ENCODE measurements around the gene CFAP43.

The CFAP43 gene

GRCh38 chr10:104150139-104150538, 82.0 kb downstream of the CFAP43 start:
- Mint-ChIP-seq H3K27me3 (peaks cover 44% of the 10 kb centered on the region), H3K36me3 (peaks cover 10% of the 10 kb centered on the region), H3K4me3 (no peak overlapping the region), H3K27ac (no peak overlapping the region), H3K9me3 (peaks cover 6% of the 10 kb centered on the region), H3K4me1 (no peaks in the 10 kb centered on the region)
- ATAC-seq = no peak

GRCh38 chr10:104146882-104147281, 85.3 kb downstream of the CFAP43 start:
- no peak for ATAC-seq
- H3K4me3 Mint-ChIP-seq = no peak overlapping the region
- no peaks in the 10 kb centered on the region for H3K4me1 Mint-ChIP-seq
- H3K27me3 Mint-ChIP-seq = peaks cover 26% of the 10 kb centered on the region
- no peak overlapping the region for H3K27ac Mint-ChIP-seq
- peaks cover 3% of the 10 kb centered on the region for H3K36me3 Mint-ChIP-seq
- H3K9me3 Mint-ChIP-seq = peaks cover under 1% of the 10 kb centered on the region

- H3K4me3 Mint-ChIP-seq = no peak overlapping the region
- H3K27me3 Mint-ChIP-seq = peaks cover 16% of the 10 kb centered on the region
- H3K36me3 Mint-ChIP-seq = no peaks in the 10 kb centered on the region
- H3K9me3 Mint-ChIP-seq = no peaks in the 10 kb centered on the region
- H3K4me1 Mint-ChIP-seq = no peaks in the 10 kb centered on the region
- no peak for ATAC-seq
- no peak overlapping the region for H3K27ac Mint-ChIP-seq
These were observed 87.2 kb downstream of the CFAP43 start for GRCh38 chr10:104144931-104145330.

GRCh38 chr10:104143829-104144228, 88.3 kb downstream of the CFAP43 start:
- peaks cover 5% of the 10 kb centered on the region for H3K27me3 Mint-ChIP-seq
- no peak overlapping the region for H3K27ac Mint-ChIP-seq
- H3K4me1 Mint-ChIP-seq = no peaks in the 10 kb centered on the region
- no peak for ATAC-seq
- no peaks in the 10 kb centered on the region for H3K36me3 Mint-ChIP-seq
- no peaks in the 10 kb centered on the region for H3K9me3 Mint-ChIP-seq
- no peak overlapping the region for H3K4me3 Mint-ChIP-seq

- Mint-ChIP-seq H3K4me3 (no peak overlapping the region), H3K36me3 (no peaks in the 10 kb centered on the region), H3K27ac (no peak overlapping the region), H3K4me1 (no peaks in the 10 kb centered on the region), H3K9me3 (no peaks in the 10 kb centered on the region), H3K27me3 (no peaks in the 10 kb centered on the region)
- no peak for ATAC-seq
These were observed 90.1 kb downstream of the CFAP43 start for GRCh38 chr10:104142081-104142480.

GRCh38 chr10:104139221-104139620, 92.9 kb downstream of the CFAP43 start:
- Mint-ChIP-seq H3K36me3 (no peaks in the 10 kb centered on the region), H3K9me3 (no peaks in the 10 kb centered on the region), H3K27me3 (peaks cover under 1% of the 10 kb centered on the region), H3K27ac (no peak overlapping the region), H3K4me3 (no peak overlapping the region), H3K4me1 (no peaks in the 10 kb centered on the region)
- no peak for ATAC-seq

GRCh38 chr10:104138131-104138530, 94.0 kb downstream of the CFAP43 start:
- no peak for ATAC-seq
- H3K4me1 Mint-ChIP-seq = no peaks in the 10 kb centered on the region
- peaks cover 12% of the 10 kb centered on the region for H3K27me3 Mint-ChIP-seq
- H3K9me3 Mint-ChIP-seq = no peaks in the 10 kb centered on the region
- H3K27ac Mint-ChIP-seq = no peak overlapping the region
- no peaks in the 10 kb centered on the region for H3K36me3 Mint-ChIP-seq
- no peak overlapping the region for H3K4me3 Mint-ChIP-seq

GRCh38 chr10:104130041-104130440, 102.1 kb downstream of the CFAP43 start:
- no peak for ATAC-seq
- H3K27ac Mint-ChIP-seq = no peak overlapping the region
- peaks cover 6% of the 10 kb centered on the region for H3K4me1 Mint-ChIP-seq
- peaks cover 22% of the 10 kb centered on the region for H3K27me3 Mint-ChIP-seq
- H3K4me3 Mint-ChIP-seq = no peak overlapping the region
- peaks cover 9% of the 10 kb centered on the region for H3K36me3 Mint-ChIP-seq
- no peaks in the 10 kb centered on the region for H3K9me3 Mint-ChIP-seq

- Mint-ChIP-seq H3K4me3 (no peak overlapping the region), H3K27me3 (peaks cover 11% of the 10 kb centered on the region)
- ATAC-seq = no peak
These were observed 104.0 kb downstream of the CFAP43 start for GRCh38 chr10:104128214-104128613.

GRCh38 chr10:104127411-104127810, 104.8 kb downstream of the CFAP43 start:
- Mint-ChIP-seq H3K9me3 (no peaks in the 10 kb centered on the region), H3K27ac (no peak overlapping the region), H3K27me3 (peaks cover 3% of the 10 kb centered on the region), H3K4me1 (peaks cover 11% of the 10 kb centered on the region), H3K36me3 (peaks cover 9% of the 10 kb centered on the region), H3K4me3 (no peak overlapping the region)
- no peak for ATAC-seq

More at GRCh38 chr10:104128214-104128613, 104.0 kb downstream of the CFAP43 start:
- peaks cover 6% of the 10 kb centered on the region for H3K4me1 Mint-ChIP-seq
- no peak overlapping the region for H3K27ac Mint-ChIP-seq
- H3K9me3 Mint-ChIP-seq = no peaks in the 10 kb centered on the region
- peaks cover 9% of the 10 kb centered on the region for H3K36me3 Mint-ChIP-seq

GRCh38 chr10:104123397-104123796, 108.8 kb downstream of the CFAP43 start:
- H3K27ac Mint-ChIP-seq = no peak overlapping the region
- no peak overlapping the region for H3K4me3 Mint-ChIP-seq

GRCh38 chr10:104122225-104123107, 109.7 kb downstream of the CFAP43 start:
- Mint-ChIP-seq H3K27me3 (no peaks in the 10 kb centered on the region), H3K27ac (peak overlapping the region; percentile 92), H3K36me3 (peaks cover 9% of the 10 kb centered on the region), H3K9me3 (no peaks in the 10 kb centered on the region), H3K4me1 (peaks cover 18% of the 10 kb centered on the region), H3K4me3 (peak overlapping the region; percentile 92)
- ATAC-seq = no peak

More at GRCh38 chr10:104123397-104123796, 108.8 kb downstream of the CFAP43 start:
- peaks cover 21% of the 10 kb centered on the region for H3K4me1 Mint-ChIP-seq
- no peak for ATAC-seq
- H3K36me3 Mint-ChIP-seq = peaks cover 9% of the 10 kb centered on the region
- H3K9me3 Mint-ChIP-seq = no peaks in the 10 kb centered on the region
- no peaks in the 10 kb centered on the region for H3K27me3 Mint-ChIP-seq

- Mint-ChIP-seq H3K4me1 (peaks cover 14% of the 10 kb centered on the region), H3K36me3 (peaks cover 6% of the 10 kb centered on the region), H3K4me3 (peak within 1 kb of the TSS; percentile 92), H3K27ac (peak within 1 kb of the TSS; percentile 92), H3K9me3 (no peaks in the 10 kb centered on the region), H3K27me3 (no peaks in the 10 kb centered on the region)
- ATAC-seq = peak; percentile 98
These were observed 110.5 kb downstream of the CFAP43 start, which contains the start of gene SFR1 for GRCh38 chr10:104121485-104122224. SFR1 (plus strand) TSS chr10:104122171; CDS start chr10:104122184, 13 bp downstream.

GRCh38 chr10:104120903-104121484, 111.2 kb downstream of the CFAP43 start:
- peaks cover 14% of the 10 kb centered on the region for H3K4me1 Mint-ChIP-seq
- H3K9me3 Mint-ChIP-seq = no peaks in the 10 kb centered on the region
- no peaks in the 10 kb centered on the region for H3K36me3 Mint-ChIP-seq
- H3K27ac Mint-ChIP-seq = peak overlapping the region; percentile 92
- ATAC-seq = peak; percentile 68
- peak overlapping the region; percentile 92 for H3K4me3 Mint-ChIP-seq
- H3K27me3 Mint-ChIP-seq = no peaks in the 10 kb centered on the region

GRCh38 chr10:104120512-104120902, 111.7 kb downstream of the CFAP43 start:
- H3K4me1 Mint-ChIP-seq = peaks cover 14% of the 10 kb centered on the region
- H3K27ac Mint-ChIP-seq = peak overlapping the region; percentile 92
- H3K9me3 Mint-ChIP-seq = no peaks in the 10 kb centered on the region
- no peaks in the 10 kb centered on the region for H3K36me3 Mint-ChIP-seq
- peak overlapping the region; percentile 92 for H3K4me3 Mint-ChIP-seq
- H3K27me3 Mint-ChIP-seq = no peaks in the 10 kb centered on the region
- no peak for ATAC-seq

Data from stimulated activated memory B cell treated with anti-CD40 and anti-IgM and Interleukin-4, amounts not matched to agents 10 μg/mL and 1 μg/mL and 100 μg/mL, for 72 hours (primary cell).